Heart left ventricle (tissue), 16 donors: Measurements from ENCODE around the gene GTPBP6. TPM values are rescaled to one million over a fixed set of nuclear protein-coding genes. Genes with fewer than 3 reads are reported as not detected.
"Not testable (repeated sequence)": the region's sequence is repeated elsewhere in the genome, so short reads cannot be mapped to it uniquely, and the experiment has no call there.

ENCODE experiments used
- ATAC-seq, 4 donors: fragments of 200-7000 bp; cut with Tn5 transposase; one replicate each; pipeline ENCODE4 v1.9.1; 2020 to 2022; ENCODE audit warnings: moderate library complexity in 4 of 4, mild to moderate bottlenecking in 3 of 4, moderate number of reproducible peaks in 1 of 4
- DNase-seq, 5 donors: peaks; one replicate each; pipeline ENCODE4 v3.0.0-alpha.2; 2020
- H3K27ac ChIP-seq, 12 donors: fragments of 200-600 bp; sonication (generic) in 4 of 12; one replicate each; pipeline versions ENCODE4 v1.5.0 to v1.8.0; 2016 to 2022; ENCODE audit warnings: mild to moderate bottlenecking in 2 of 12
- H3K27me3 ChIP-seq, 9 donors: fragments of 200-600 bp; sonication (generic) in 2 of 9; one replicate each; pipeline versions ENCODE4 v1.5.1 to v1.8.0; 2016 to 2022; ENCODE audit warnings: mild to moderate bottlenecking in 3 of 9
- H3K36me3 ChIP-seq, 9 donors: fragments of 200-600 bp; sonication (generic) in 2 of 9; one replicate each; pipeline versions ENCODE4 v1.5.0 to v1.8.0; 2018 to 2022; ENCODE audit warnings: mild to moderate bottlenecking in 2 of 9
- H3K4me1 ChIP-seq, 12 donors: fragments of 200-600 bp; sonication (generic) in 4 of 12; one replicate each; pipeline versions ENCODE4 v1.5.0 to v1.8.0; 2016 to 2022; ENCODE audit warnings: mild to moderate bottlenecking in 3 of 12
- H3K4me3 ChIP-seq, 12 donors: fragments of 200-600 bp; sonication (generic) in 4 of 12; one replicate each; pipeline versions ENCODE4 v1.5.0 to v1.8.0; 2017 to 2022; ENCODE audit warnings: mild to moderate bottlenecking in 9 of 12, moderate library complexity in 4 of 12
- H3K9me3 ChIP-seq, 12 donors: fragments of 200-600 bp; sonication (generic) in 4 of 12; one replicate each; pipeline versions ENCODE4 v1.5.0 to v1.8.0; 2016 to 2022; ENCODE audit warnings: mild to moderate bottlenecking in 1 of 12
- CTCF ChIP-seq, 12 donors: fragments of 200-600 bp; sonication (generic) in 4 of 12; IDR thresholded peaks; one replicate each; pipeline versions ENCODE4 v1.5.0 to v1.8.0; 2018 to 2022; ENCODE audit warnings: antibody characterized with exemption in 12 of 12, mild to moderate bottlenecking in 5 of 12
- POLR2A ChIP-seq, 2 donors: fragments of 450-650 bp; IDR thresholded peaks; one replicate each; pipeline ENCODE4 v1.6.1; 2017; ENCODE audit warnings: antibody characterized with exemption in 2 of 2, mild to moderate bottlenecking in 2 of 2, moderate library complexity in 2 of 2
- WGBS, 4 donors: extraction: QIAGEN DNeasy Blood & Tissue Kit in 2 of 4; methylation state at CpG; one replicate each; pipeline versions ENCODE4 v1.1.5 to v1.1.7; 2013 to 2018; 5-methylcytosine and 5-hydroxymethylcytosine counted together
- intact Hi-C, 10 donors: fragments of 100-400 bp; cut with DNase I; formaldehyde crosslinking; loops; one replicate each; pipeline versions ENCODE4 v1.11.1 to v1.14.2; 2022
- polyA plus RNA-seq, 2 donors: library from polyadenylated mRNA; stranded (reverse); fragments of 200-250 nt; gene quantifications; one replicate each; pipeline ENCODE4 v1.2.3, GENCODE V29; 2013
- total RNA-seq, 9 donors: library from RNA; depleted of rRNA in 2 of 9; stranded (reverse); fragments of >200 nt in 2 of 9; fragmentation: NEBNext Ultra II Directional in 3 of 9; extraction: Animal tissue kit (Norgen Biotek cat#: 25700) in 3 of 9; gene quantifications; one replicate each; pipeline versions ENCODE4 v1.1.0 to v1.2.4, GENCODE V29; 2016 to 2023
- donor health status: ischemic (EF 13 %, LVEDD 7.1; RV severe dilation, severe dysfunction).
- donor health status: healthy with polysubstance abuse.
- donor health status: DM: no; HTN: yes; CAD: no.
- donor health status: DM: no; HTN: no; CAD: no.
- donor health status: ischemic (EF 25% LVEDD 6.9; RV normal size, moderate dysfunction).
- donor health status: ischemic (EF 25% LVEDD 5.7; RV mildly dilated, moderate dysfunction).
- donor health status: healthy.
- donor health status: DM: yes; HTN: yes; CAD: no.
- donor health status: ischemic (EF 35%, LVEDD 5.7; RV mildly dilated, moderate dysfunction).
- donor health status: nonischemic (EF 11% LVEDD 7.7; RV severe dilation, severe dysfunction).
- donor health status: DM: yes; HTN: yes; CAD: no.
- donor health status: PGD.
- donor health status: ischemic (EF 29% LVEDD 5.4; RV normal size, mild dysfunction).
- donor health status: nonischemic (EF 23%, LVEDD 6.1; RV moderate dilation, normal function).

The GTPBP6 gene
- total and polyA plus RNA-seq, 11 donors, result 31.3 to 102 (median 49.9) TPM

DNA sequence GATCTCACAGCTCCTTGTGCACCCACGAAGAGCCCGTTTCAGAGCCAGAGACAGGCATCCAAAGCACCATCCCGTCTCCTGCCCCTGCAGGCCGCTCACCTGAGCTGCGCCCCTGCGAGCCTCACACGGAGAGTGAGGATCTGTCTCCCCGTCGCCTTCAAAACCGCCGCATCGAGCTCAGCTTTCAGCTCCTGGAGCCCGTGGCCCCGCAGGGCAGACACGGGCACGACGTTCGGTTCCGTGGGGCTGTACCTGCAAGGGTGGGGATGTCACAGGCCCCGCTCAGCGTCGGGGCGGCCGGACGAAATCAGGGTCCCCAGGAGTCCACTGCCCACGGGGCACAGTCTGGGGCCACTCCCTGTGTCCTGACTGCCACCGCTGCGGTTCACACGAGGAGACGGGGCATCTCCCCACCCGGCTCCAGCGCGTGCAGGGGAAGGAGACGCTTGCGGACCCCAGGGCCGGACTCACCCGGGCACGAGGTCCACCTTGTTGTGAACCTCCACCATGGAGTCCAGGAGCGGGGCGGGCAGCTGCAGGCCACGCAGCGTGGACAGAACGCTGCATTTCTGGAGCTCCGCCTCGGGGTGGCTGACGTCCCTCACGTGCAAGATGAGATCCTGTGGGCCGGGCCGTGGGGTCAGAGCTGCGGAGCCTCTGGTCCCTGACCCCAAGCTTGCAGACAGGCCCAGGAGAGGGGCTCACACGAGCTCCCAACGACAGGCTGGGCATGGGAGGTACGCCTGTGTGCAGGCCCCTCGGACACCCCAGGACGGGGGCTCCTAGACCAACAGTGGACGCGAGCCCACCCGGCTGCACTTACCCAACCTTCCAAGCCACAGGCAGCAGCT, 11.1 kb downstream of the GTPBP6 start:
- H3K4me3 ChIP-seq, result no peak overlapping the region
- intact Hi-C loops, result no loop called here
- WGBS, 4 donors, result 95 to 97% (median 97%) methylated on average over 31 to 58 of the region's 58 CpGs
- DNase-seq (peak in 4 of 5 donors; percentile 15 to 61 (median 18)), ATAC-seq (no peak)
- no peaks in the 10 kb centered on the region for H3K4me1 ChIP-seq
- H3K27me3 ChIP-seq, result no peaks in the 10 kb centered on the region
- peaks cover 0 to 84% (median 72%) of the 10 kb centered on the region in 9 donors for H3K36me3 ChIP-seq
- peaks cover 0 to 6% (median 0%) of the 10 kb centered on the region in 12 donors for H3K9me3 ChIP-seq
- TF ChIP-seq POLR2A (IDR thresholded peaks at IDR 0.05) (no peak), CTCF (IDR thresholded peaks at IDR 0.05) (no peak)
- H3K27ac ChIP-seq, result no peak overlapping the region

GRCh38 chrX:306614-307251, 11.9 kb downstream of the GTPBP6 start:
- ATAC-seq, H3K27me3 ChIP-seq, H3K4me3 ChIP-seq, H3K27ac ChIP-seq, H3K9me3 ChIP-seq, H3K4me1 ChIP-seq, intact Hi-C loops: not testable (repeated sequence)
- peak in 1 of 5 donors; percentile 6 for DNase-seq
- H3K36me3 ChIP-seq, result peaks cover 0 to 76% (median 64%) of the 10 kb centered on the region in 9 donors
- 94 to 96% (median 95%) methylated on average over 3 of the region's 3 CpGs for WGBS, 4 donors

DNA sequence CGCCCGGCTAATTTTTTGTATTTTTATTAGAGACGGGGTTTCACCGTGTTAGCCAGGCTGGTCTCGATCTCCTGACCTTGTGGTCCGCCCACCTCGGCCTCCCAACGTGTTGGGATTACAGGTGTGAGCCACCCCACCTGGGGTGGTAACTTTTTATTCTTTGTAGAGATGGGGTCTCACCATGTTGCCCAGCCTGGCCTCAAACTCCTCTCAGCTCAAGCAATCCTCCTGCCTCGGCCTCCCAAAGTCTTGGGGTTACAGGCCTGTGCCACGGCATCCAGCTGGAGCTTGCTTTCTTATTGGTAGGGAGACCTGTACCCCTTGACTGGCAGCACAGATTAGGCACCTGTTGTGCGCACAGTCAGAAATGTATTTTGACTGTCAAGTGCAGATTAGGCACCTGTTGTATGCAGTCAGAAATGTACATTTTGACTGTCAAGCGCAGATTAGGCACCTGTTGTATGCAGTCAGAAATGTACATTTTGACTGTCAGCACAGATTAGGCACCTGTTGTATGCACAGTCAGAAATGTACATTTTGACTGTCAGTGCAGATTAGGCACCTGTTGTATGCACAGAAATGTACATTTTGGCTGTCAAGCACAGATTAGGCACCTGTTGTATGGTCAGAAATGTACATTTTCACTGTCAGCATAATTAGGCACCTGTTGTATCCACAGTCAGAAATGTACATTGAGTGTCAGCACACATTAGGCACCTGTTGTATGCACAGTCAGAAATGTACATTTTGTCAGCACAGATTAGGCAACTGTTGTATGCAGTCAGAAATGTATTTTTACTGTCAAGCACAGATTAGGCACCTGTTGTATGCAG, 12.6 kb downstream of the GTPBP6 start:
- peaks cover 0 to 72% (median 57%) of the 10 kb centered on the region in 9 donors for H3K36me3 ChIP-seq
- 97 to 99% (median 97%) methylated on average over 12 of the region's 12 CpGs for WGBS, 4 donors
- ATAC-seq, intact Hi-C loops, H3K9me3 ChIP-seq, H3K27me3 ChIP-seq, H3K4me1 ChIP-seq, H3K4me3 ChIP-seq, H3K27ac ChIP-seq: not testable (repeated sequence)
- peak in 4 of 5 donors; percentile 12 to 23 (median 18) for DNase-seq

- DNase-seq, result peak in 2 of 5 donors; percentile 10 to 15
These were observed 15.6 kb downstream of the GTPBP6 start for GRCh38 chrX:302975-303374.

More at GRCh38 chrX:302975-303374, 15.6 kb downstream of the GTPBP6 start:
- Histone ChIP-seq H3K9me3 (peaks cover 0 to 6% (median 0%) of the 10 kb centered on the region in 12 donors), H3K27ac (no peak overlapping the region), H3K36me3 (peaks cover 0 to 63% (median 39%) of the 10 kb centered on the region in 9 donors), H3K4me1 (no peaks in the 10 kb centered on the region), H3K27me3 (no peaks in the 10 kb centered on the region), H3K4me3 (no peak overlapping the region)
- no peak for TF ChIP-seq POLR2A (IDR thresholded peaks at IDR 0.05)
- no peak for TF ChIP-seq CTCF (IDR thresholded peaks at IDR 0.05)
- ATAC-seq, result no peak
- WGBS, 4 donors, result 92 to 98% (median 95%) methylated on average over 19 of the region's 19 CpGs
- intact Hi-C loops, result no loop called here
